ENCODE data around the gene STARD3NL.
"Not testable (repeated sequence)": the region's sequence is repeated elsewhere in the genome, so short reads cannot be mapped to it uniquely, and the experiment has no call there.

Gene STARD3NL

GRCh38 chr7:38224392-38224791 is 46.3 kb downstream of the STARD3NL start:
- no peak for DNase-seq

- DNase-seq, result no peak
Observed at GRCh38 chr7:38229386-38229785, 51.3 kb downstream of the STARD3NL start.

DNA sequence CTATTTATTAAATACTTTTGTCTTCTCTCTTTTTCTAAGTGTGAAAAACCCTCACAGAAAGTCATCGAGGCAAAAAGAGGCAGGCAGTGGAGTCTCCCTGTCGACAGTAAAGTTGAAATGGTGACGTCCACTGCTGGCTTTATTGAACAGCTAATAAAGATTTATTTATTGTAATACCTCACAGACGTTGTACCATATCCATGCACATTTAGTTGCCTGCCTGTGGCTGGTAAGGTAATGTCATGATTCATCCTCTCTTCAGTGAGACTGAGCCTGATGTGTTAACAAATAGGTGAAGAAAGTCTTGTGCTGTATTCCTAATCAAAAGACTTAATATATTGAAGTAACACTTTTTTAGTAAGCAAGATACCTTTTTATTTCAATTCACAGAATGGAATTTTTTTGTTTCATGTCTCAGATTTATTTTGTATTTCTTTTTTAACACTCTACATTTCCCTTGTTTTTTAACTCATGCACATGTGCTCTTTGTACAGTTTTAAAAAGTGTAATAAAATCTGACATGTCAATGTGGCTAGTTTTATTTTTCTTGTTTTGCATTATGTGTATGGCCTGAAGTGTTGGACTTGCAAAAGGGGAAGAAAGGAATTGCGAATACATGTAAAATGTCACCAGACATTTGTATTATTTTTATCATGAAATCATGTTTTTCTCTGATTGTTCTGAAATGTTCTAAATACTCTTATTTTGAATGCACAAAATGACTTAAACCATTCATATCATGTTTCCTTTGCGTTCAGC is 52.0 kb downstream of the STARD3NL start:
- DNase-seq, result no peak

DNA sequence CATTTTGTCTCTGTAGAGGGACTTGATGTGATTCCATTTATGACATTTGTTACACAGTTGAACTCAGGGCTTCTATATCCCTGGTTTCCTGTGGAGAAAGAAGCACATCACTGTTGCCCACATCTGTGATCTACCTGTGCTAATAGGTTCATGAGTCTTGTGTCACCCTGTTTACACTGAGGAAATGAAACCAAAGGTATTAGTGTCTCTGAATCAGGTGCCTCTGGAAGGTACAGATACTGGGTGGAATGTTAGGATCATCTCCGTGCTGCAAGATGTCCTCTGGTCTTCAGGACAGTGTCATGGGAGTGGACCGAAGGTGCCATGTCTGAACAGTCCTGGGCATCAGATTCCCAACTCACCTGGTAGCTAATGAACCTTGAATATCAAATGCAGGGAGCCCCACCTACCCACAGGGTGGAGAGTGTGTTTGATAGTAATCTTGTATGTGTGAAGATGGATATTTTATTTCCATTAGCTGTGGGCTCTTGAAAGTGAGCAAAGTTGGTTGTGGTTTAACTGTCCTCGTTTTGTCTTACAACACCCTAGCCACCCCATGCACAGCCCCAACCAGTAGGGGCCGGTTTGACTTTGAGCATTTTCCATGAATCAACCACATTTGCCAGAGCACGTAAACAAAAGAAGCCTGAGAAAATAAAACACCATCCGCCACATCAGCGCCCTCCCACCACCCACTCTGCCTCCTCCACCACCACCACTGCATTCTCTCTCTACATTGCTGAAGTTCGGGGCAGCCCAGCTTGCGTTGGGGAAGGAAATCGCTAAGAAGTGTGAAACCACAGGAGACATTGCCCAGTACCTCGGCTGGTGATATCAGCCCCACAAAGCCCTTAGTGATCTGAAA is 54.7 kb downstream of the STARD3NL start:
- no peak for DNase-seq

GRCh38 chr7:38234759-38235158 is 56.7 kb downstream of the STARD3NL start:
- not testable (repeated sequence) for DNase-seq

DNA sequence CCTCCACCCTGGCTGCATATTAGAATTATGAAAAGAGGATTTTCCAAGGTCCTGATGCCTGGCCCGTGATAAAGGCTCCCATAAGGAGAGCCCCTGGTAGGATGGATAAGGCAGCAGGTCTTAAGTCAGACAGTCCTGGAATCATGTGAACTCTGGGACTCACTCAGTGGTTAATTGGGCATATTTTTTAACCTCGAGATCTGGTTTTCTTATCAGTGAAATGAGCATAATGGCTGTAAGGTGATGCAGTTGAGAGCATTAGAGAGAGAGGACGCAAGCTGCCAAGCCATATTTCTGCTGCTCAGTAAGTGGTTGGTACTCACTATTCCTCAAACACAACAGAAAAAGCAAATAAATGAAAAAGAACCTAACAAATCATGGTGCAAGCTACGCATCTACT is 57.6 kb downstream of the STARD3NL start:
- no peak for DNase-seq

- not testable (repeated sequence) for DNase-seq
Observed at GRCh38 chr7:38239129-38239528, 61.1 kb downstream of the STARD3NL start.

DNA sequence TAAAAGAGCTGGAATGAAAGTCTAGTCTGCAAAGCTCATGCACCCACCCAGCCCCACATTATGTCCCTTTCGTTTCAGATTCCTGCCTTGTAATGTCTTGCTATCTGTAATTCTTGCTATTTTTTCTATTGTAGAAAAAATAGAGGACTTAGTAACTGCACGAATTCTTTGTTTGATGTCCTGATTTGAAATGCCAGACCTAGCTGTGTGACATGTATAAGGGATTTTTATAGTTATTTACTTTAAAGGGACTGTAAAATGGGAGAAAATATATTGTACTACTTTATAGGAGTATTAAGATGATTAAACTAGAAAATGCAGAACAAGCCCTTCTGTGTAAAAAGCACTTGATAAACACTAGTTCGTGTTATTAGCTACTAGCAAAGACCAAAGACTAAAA is 63.0 kb downstream of the STARD3NL start:
- DNase-seq, result no peak

DNA sequence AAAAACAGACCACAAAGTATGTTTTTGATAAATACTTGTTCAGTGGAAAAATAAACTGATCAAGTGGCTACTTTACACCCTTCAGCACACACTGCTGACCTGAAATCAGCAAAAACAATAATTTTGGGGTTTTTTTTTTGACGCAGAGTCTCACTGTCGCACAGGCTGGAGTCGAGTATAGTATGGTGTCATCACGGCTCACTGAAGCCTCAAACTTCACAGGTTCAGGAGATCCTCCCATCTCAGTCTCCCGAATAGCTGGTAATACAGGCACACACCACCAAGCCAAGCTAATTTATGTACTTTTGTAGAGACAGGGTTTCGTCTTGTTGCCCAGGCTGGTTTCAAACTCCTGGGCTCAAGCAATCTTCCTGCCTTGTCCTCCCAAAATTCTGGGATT is 64.8 kb downstream of the STARD3NL start:
- no peak for DNase-seq

DNA sequence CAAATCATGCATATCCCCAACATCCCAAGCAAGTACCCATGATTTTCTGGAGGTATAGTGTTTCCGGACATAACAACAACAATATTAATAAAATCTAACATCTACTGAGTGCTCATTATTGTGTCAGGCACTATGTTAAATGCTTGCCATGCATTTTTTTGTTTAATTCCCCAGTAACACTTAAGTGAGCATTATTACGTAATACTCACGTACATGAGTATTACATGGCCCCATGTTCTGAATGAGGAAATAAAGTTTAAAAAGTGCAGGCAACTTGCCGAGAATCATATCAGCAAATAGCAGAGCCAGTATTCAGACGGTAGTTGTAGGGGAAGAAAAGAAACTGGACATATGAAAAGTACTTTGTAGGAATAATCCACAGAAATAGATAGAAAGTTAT is 65.3 kb downstream of the STARD3NL start:
- not testable (repeated sequence) for DNase-seq

- DNase-seq, result no peak
Observed at GRCh38 chr7:38244516-38244915, 66.5 kb downstream of the STARD3NL start.

GRCh38 chr7:38245409-38245977 is 67.4 kb downstream of the STARD3NL start:
- no peak for DNase-seq

DNA sequence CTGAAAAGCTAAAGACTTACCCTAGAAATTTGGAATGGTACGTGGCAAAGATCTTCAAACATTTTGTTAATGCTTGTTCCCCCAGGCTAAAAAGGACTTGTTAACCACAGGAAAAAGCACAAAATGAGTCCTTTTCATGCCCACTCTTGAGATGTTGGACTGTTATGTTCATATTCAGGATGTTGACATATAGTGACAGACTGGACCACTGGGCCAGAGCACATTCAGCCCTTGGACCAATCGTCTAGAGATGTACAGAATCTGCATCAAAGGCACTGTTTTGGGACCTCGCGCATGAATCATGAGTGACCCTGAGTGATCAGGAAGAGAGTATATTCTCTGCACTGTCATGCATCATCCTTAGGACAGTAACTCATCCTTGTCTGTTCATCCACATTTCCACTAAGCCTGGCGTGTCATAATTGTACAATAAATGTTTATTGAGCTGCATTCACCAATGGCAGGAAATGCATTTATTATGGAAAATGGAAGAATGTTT is 70.1 kb downstream of the STARD3NL start:
- DNase-seq, result no peak

DNA sequence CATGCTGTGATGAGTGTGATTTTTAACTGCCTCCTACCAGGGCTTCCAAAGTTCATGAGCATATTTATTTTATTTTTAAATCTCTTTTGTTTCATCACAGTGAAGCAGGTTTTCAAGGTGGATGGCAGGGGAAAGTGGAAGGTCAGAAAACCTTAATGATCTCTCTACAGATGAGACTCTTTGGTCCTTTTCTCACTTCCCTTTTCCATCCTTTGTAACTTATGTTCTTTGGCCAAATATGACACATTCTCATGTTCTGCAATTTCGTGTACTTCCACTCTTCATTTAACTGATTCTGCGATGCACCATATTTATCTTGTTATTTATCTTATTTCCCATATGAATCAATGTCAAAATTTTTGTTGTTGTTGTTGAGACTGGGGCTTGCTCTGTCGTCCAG is 71.8 kb downstream of the STARD3NL start:
- not testable (repeated sequence) for DNase-seq

- no peak for DNase-seq
Observed at GRCh38 chr7:38257350-38257677, 79.3 kb downstream of the STARD3NL start.

DNA sequence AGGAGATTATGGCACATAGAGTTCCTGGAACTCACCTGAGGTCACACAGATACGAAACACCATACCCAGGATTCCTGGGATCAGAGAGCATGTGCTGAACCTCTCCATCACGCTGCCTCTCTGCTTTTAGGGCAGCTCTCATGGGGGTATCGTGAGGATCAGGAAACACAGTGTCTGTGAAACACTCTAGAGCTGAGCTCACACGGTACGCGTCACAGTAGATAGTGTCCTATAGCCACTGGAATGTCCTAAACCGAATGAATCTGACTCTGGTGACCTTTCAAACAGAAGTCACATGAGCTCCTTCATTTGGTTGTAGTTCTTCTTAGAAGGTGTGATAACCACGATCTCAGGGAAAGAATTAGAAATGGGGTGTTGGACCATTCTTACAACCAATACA is 81.1 kb downstream of the STARD3NL start:
- DNase-seq, result not testable (repeated sequence)

GRCh38 chr7:38261601-38262000 is 83.6 kb downstream of the STARD3NL start:
- DNase-seq, result not testable (repeated sequence)

- not testable (repeated sequence) for DNase-seq
Observed at GRCh38 chr7:38262026-38262425, 84.0 kb downstream of the STARD3NL start.

DNA sequence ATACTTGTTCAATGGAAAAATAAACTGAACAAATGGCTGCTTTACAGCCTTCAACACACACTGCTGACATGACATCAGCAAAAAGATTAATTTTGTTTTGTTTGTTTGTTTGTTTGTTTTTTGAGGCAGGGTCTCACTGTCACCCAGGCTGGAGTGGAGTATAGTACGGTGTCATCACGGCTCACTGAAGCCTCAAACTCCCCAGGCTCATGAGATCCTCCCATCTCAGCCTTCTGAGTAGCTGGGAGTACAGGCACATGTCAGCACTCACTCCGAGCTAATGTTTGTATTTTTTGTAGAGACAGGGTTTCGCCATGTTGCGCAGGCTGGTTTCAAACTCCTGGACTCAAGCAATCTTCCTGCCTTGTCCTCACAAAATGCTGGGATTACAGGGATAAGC is 84.5 kb downstream of the STARD3NL start:
- DNase-seq, result no peak

DNA sequence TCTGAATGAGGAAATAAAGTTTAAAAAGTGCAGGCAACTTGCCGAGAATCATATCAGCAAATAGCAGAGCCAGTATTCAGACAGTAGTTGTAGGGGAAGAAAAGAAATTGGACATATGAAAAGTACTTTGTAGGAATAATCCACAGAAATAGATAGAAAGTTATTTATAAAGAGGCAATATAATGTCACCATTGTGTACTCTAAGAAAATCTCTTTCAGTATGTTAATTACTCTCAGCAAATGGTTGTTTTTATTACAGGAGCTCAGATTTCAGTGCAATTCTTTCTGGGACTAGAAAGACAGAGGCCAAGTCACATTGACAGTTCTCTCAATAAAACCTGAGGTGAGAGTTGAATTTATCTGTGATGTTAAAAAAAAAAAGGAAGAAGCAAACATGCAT is 85.2 kb downstream of the STARD3NL start:
- not testable (repeated sequence) for DNase-seq

DNA sequence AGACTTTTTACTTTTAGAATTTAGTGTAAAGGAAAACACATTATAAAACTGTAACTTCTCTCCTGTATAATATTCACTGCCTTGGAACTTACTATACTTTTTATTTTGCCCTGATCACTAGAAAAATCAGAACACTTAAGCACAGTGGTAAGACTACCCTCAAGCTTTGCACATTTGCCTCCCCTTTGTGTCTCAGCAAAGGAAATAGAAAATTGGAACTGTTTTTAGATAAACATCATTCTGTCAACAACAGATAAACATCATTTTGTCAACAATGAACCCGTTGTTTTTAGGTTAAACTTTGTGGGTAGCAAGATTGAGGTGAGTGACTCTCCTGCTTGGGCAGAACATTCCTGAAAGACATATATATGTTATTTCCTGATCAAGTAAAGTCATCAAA is 86.6 kb downstream of the STARD3NL start:
- DNase-seq, result not testable (repeated sequence)

GRCh38 chr7:38265958-38266357 is 87.9 kb downstream of the STARD3NL start:
- not testable (repeated sequence) for DNase-seq

- DNase-seq, result not testable (repeated sequence)
Observed at GRCh38 chr7:38269704-38270346, 91.8 kb downstream of the STARD3NL start.
